Ureter (tissue), 1 donor: ENCODE measurements around the gene TIGD3. TPM values are rescaled to one million over a fixed set of nuclear protein-coding genes. Genes with fewer than 3 reads are reported as not detected.
"Not testable (repeated sequence)": the region's sequence is repeated elsewhere in the genome, so short reads cannot be mapped to it uniquely, and the experiment has no call there.

Source experiments
- DNase-seq: peaks from one replicate; pipeline ENCODE4 v3.0.0-alpha.2; 2020; ENCODE audit warnings: low spot score
- total RNA-seq: library from RNA; stranded (reverse); gene quantifications from one replicate; pipeline ENCODE4 v1.2.4, GENCODE V29; 2023
- donor health status: DM: yes; HTN: yes; CAD: no.

TIGD3 gene
- total RNA-seq, 1 donor from 2014 or later, result not detected

GRCh38 chr11:65325435-65325834 is 29.1 kb upstream of the TIGD3 start:
- DNase-seq, result no peak

- DNase-seq, result no peak
Observed at GRCh38 chr11:65327021-65327420, 27.5 kb upstream of the TIGD3 start.

- DNase-seq, result no peak
Observed at GRCh38 chr11:65329478-65329877, 25.1 kb upstream of the TIGD3 start.

- peak; percentile 91 for DNase-seq
Observed at GRCh38 chr11:65329944-65330403, 24.6 kb upstream of the TIGD3 start.

DNA sequence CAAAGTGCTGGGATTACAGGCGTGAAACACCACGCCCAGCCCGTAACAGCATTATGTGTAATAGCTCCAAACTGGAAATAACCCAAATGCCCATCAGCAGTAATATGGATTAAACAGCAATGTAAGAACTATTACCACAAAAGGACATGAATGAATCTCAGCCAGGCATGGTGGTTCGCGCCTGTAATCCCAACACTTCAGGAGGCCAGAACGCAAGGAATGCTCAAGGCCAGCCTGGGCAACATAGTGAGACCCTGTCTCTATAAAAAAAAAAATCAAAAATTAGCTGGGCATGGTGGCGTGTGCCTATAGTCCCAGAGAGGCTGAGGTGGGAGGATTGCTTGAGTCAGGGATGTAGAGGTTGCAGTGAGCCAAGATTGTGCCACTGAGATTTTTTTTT is 24.0 kb upstream of the TIGD3 start:
- DNase-seq, result no peak

DNA sequence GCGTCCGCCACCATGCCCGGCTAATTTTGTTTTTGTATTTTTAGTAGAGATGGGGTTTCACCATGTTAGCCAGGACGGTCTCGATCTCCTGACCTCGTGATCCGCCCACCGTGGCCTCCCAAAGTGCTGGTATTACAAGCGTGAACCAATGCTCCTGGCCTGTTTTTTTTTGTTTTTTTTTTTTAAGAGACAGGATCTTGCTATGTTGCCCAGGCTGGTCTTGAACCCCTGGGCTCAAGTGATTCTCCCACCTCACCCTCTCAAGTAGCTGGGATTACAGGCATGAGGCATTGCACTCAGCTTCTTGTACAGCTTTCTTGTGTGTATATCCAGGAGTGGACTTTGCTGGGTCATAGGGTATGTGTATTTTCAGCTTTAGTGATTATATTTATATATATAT is 22.0 kb upstream of the TIGD3 start:
- DNase-seq, result not testable (repeated sequence)

GRCh38 chr11:65334696-65335295 is 19.8 kb upstream of the TIGD3 start:
- DNase-seq, result no peak

GRCh38 chr11:65338676-65339075 is 15.9 kb upstream of the TIGD3 start:
- DNase-seq, result no peak

GRCh38 chr11:65340226-65340625 is 14.3 kb upstream of the TIGD3 start:
- DNase-seq, result no peak

DNA sequence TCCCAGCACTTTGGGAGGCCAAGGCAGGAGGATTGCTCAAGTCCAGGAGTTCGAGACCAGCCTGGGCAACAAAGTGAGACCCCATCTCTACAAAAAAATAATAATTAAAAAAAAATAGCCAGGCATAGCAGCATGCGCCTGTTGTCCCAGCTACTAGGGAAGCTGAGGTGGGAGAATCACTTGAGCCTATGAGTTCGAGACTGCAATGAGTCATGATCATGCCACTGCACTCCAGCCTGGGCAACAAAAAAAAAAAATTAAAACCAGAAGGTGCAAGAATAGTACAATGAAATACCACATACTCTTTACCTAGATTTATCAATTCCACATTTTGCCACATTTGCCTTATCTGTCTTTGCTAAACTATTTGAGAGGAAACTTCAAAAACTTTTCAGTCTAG is 12.7 kb upstream of the TIGD3 start:
- DNase-seq, result no peak

DNA sequence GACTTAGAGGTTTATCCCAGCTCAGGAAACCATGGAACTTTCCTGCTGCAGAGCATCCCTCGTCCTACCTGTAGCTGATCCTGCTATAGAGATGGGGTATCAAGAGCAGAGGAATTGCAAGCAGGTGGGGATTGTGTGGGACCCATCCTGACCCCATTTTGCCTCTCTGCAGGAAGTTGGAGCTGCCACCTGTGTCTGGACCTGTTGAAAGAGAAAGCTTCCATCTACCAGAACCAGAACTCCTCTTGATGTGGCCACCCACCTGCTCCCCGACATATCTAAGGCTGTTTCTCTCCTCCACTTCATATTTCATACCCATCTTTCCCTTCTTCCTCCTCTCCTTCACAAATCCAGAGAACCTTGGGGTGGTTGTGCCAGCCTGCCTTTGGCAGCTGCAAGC is 3.0 kb upstream of the TIGD3 start:
- no peak for DNase-seq

DNA sequence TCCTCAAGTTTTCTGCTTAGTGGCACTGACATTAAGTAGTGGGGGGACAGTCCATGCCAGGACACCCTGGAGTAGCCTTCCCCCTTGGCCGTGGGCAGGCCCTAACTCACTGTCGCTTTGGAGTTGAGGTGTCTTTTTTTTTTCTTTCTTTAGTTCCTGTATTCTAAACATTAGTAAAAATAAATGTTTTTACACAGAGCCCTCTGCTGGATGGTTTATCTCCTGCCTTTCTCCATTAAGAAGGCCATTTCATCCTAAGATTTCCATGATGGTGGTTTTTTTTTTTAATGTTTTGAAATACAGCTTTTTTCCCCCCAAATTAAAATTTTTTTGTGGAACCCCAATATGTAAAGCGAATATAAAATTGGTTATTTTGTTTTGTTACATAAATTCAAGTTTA is 1.8 kb upstream of the TIGD3 start:
- DNase-seq, result no peak

DNA sequence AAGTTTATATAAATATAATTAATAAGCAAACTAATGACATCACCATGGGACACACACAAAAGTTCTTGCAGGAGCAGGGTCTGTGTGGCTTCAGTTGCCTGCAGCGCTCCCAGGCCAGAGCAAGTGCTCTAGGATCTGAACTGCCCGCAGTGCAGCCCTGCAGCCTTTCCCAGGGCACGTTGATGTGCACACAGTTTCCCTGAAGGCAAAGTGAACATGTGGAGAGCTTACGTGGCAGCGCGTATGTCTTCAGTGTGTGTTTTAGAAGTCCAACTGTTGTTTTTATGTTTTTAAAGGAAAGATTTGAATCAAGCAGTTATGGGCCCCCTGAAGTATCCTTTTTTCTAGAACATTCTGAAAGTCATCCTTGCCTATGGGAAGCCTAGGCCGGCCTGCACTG is 1.2 kb upstream of the TIGD3 start:
- DNase-seq, result no peak

DNA sequence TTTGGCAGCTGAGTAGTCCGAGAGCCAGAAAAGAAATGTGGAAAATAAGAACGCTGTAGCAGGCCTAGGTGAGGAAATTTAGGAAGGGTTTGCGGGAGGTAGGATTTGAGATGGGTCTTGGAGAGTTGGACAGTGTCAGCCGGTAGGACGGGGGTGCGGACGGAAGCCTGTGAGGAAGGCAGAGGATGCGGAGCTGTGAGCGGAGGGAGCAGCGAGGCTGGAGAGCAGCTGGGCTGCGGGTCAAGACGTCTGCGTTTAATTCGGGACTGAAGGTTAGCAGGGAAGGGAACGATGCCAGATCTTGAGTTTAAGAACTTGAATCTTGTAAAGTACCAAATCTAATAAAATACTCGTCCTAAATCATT is 669 bp upstream of the TIGD3 start:
- no peak for DNase-seq

DNA sequence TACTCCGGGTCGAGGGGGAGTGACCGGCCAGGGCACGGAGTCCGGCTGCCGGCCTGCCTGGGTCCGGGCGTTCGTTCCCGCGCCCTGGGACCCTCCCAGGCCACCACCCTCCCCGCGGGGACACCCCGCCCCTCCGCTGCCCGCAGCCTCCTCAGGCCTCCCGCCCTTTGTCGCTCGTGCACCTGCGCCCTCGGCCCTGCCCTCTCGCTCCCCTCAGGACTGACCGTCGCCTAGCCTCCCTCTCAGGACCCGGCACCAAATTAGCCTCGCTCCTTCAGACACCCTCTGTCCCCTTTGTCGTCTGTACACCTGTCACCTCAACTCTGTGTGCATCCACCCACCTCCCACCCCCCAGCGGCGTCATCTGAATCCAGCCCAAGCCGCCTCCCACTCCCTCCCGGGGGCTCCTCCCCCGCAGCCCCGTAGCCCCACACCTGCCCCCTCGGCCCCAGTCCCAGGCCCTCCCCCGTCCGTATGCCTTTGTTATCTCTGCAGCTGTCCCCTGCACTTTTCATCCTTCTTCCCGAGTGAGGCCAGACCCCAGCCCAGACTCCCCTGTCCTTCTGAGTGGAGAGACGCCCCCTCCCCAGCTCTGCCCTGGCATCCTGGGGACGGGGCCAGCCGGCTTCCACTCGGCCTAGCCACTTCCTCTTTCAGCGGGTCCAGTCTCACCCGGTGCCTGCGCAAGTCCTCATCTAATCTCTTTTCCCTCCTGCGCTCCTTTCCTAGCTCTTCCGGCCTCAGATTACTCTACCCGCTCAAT is 643 bp downstream of the TIGD3 start:
- DNase-seq, result no peak

DNA sequence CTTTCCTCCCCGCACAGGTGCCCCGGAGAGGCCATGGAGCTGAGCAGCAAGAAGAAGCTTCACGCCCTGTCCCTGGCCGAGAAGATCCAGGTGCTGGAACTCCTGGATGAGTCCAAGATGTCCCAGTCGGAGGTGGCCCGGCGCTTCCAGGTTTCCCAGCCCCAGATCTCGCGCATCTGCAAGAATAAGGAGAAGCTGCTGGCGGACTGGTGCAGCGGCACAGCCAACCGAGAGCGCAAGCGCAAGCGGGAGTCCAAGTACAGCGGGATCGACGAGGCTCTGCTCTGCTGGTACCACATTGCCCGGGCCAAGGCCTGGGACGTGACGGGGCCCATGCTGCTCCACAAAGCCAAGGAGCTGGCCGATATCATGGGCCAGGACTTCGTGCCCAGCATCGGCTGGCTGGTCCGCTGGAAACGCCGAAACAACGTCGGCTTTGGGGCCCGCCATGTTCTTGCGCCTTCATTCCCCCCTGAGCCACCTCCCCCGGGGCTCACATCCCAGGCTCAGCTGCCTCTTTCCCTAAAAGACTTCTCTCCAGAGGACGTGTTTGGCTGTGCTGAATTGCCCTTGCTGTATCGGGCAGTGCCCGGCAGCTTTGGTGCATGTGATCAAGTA is 1.3 kb downstream of the TIGD3 start:
- DNase-seq, result no peak

- no peak for DNase-seq
Observed at GRCh38 chr11:65356394-65356972, 1.9 kb downstream of the TIGD3 start.

DNA sequence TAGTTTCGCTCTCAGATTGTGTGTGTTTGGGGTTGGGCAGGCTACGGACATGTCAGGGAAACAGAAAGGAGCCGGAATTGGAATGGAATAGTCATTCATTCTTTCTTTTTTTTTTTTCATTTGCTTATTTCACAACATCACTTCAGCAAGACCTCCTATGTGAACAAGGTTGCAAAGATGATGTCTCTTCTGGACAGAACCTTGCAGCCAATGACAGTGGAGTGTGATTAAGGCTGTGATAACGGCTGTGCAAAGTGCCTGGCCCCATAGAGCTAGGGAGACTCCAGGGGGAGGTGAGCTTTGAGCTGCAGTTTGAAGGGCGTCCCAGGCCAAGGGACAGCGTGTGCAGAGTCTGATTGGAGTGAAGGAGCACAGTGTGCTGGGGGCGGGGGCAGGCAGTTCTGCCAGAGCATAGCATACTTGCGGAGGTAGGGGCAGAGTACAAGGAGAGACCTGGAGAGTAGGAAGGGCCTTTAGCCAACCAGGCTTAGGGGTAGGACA is 3.4 kb downstream of the TIGD3 start:
- DNase-seq, result no peak

DNA sequence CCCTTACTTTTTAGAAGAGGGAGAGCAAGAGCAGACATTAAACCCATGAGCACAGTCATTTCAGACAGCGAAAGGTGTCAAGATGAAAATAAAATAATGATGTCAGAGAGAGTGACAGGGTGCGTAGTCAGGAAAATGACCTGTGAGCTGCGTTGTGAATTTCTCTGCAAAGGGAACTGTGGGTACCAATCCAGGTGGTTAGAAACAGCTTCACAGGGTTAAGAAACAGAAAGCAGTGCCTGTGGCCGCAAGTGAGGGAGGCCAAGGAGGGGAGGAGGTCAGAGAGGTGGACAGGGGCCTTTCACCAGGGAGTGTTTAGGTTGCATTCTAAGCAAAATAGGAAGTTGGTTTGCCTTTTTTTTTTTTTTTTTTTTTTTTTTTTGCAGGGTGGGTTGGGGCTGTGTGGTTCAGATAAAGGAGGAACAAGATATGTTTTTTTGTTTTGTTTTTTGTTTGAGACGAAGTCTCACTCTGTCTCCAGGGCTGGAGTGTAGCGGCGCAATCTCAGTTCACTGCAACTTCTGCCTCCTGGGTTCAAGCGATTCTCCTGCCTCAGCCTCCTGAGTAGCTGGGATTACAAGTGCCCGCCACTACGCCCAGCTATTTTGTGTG is 7.9 kb downstream of the TIGD3 start:
- no peak for DNase-seq

- DNase-seq, result no peak
Observed at GRCh38 chr11:65362966-65363365, 8.4 kb downstream of the TIGD3 start.

DNA sequence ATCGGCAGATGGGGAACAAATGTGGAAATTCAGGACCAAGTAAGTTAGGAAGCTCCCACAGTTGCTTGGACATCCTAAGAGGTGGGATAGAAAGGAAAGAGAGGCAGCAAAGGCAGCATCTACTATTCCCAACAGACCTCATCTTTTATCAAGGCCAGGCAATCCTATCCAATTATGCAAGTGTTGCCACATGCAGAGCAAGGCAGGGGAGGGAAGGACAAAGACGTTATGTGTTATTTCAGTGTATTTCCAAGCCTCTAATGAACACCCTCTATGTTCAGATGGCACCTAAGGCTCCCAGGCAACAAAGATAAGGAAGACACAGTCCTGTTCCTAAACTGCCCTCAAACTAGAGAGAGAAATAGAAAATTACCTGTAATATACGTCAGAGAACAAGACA is 9.2 kb downstream of the TIGD3 start:
- DNase-seq, result no peak

GRCh38 chr11:65366340-65366773 is 11.8 kb downstream of the TIGD3 start:
- DNase-seq, result peak; percentile 51
